B cell (primary cell): ENCODE measurements around the gene PLPP7. TPM values are rescaled to one million over a fixed set of nuclear protein-coding genes. Genes with fewer than 3 reads are reported as not detected.

Experiments
- ATAC-seq: fragments of 200-7000 bp; cut with Tn5 transposase; one replicate; pipeline ENCODE4 v1.10.0; 2021; ENCODE audit warnings: low read depth, mild to moderate bottlenecking, moderate number of reproducible peaks, moderate library complexity
- CTCF ChIA-PET: fragments of 350-600 bp; sonication (Branson Sonifier 250); formaldehyde crosslinking; loops from one replicate; lab custom pipeline; 2021; ENCODE audit warnings: antibody characterized with exemption, inconsistent platforms; lab: Charles Lee
- POLR2A ChIA-PET: fragments of 350-600 bp; sonication (Branson Sonifier 250); formaldehyde crosslinking; loops from one replicate; lab custom pipeline; 2021; ENCODE audit warnings: antibody characterized with exemption; lab: Charles Lee
- DNase-seq: peaks from one replicate; pipeline ENCODE4 v3.0.0; 2013
- H2AFZ ChIP-seq: 2 replicates; pipeline ENCODE4 v1.6.1; 2012; ENCODE audit warnings: mild to moderate bottlenecking, low read depth, low read length; ENCODE audit not compliant: insufficient read depth, poor library complexity, severe bottlenecking
- H3K27ac ChIP-seq, 2 donors: 1 replicate in 1 of 2; 2 replicates in 1 of 2; pipeline ENCODE4 v1.5.1; 2012 to 2013; ENCODE audit warnings: low read length in 2 of 2, mild to moderate bottlenecking in 2 of 2, moderate library complexity in 1 of 2
- H3K27me3 ChIP-seq, 4 experiments: fragments of 200-600 bp in 1 of 4; sonication (generic) in 1 of 4; replicated peaks in 1 of 4; 1 replicate in 2 of 4; 2 replicates in 2 of 4; pipeline versions ENCODE4 v1.6.1 to v1.7.0; 2013 to 2016; ENCODE audit warnings: low read length in 3 of 4, mild to moderate bottlenecking in 2 of 4, mixed read lengths in 1 of 4, moderate library complexity in 1 of 4; ENCODE audit not compliant: insufficient read depth in 4 of 4, control insufficient read depth in 3 of 4; ENCODE audit errors: control extremely low read depth in 1 of 4
- H3K36me3 ChIP-seq, 2 experiments: replicated peaks in 1 of 2; 1 replicate in 1 of 2; 2 replicates in 1 of 2; pipeline versions ENCODE4 v1.6.1 to v1.7.1; 2013; ENCODE audit warnings: low read length in 1 of 2; ENCODE audit not compliant: insufficient read depth in 2 of 2, control insufficient read depth in 1 of 2; ENCODE audit errors: control extremely low read depth in 1 of 2, extremely low read depth in 1 of 2
- H3K4me1 ChIP-seq, 2 donors: fragments of 200-600 bp in 1 of 2; sonication (generic) in 1 of 2; 1 replicate in 1 of 2; 2 replicates in 1 of 2; pipeline versions ENCODE4 v1.5.1 to v1.6.1; 2013 to 2017; ENCODE audit warnings: low read length in 2 of 2; ENCODE audit not compliant: control insufficient read depth in 2 of 2, insufficient read depth in 2 of 2
- H3K4me2 ChIP-seq: replicated peaks from 2 replicates; pipeline ENCODE3; 2012; ENCODE audit warnings: mild to moderate bottlenecking, low read depth, low read length; ENCODE audit not compliant: poor library complexity, severe bottlenecking
- H3K4me3 ChIP-seq, 5 experiments: fragments of 200-600 bp in 1 of 5; sonication (generic) in 1 of 5; 1 replicate in 3 of 5; 2 replicates in 2 of 5; pipeline versions ENCODE4 v1.5.1 to v1.7.0; 2011 to 2016; ENCODE audit warnings: low read length in 4 of 5, mild to moderate bottlenecking in 4 of 5, low read depth in 2 of 5, control low read depth in 1 of 5, moderate library complexity in 1 of 5; ENCODE audit not compliant: insufficient read depth in 1 of 5; ENCODE audit errors: control extremely low read depth in 1 of 5, extremely low read depth in 1 of 5
- H3K79me2 ChIP-seq: fragments of 200-600 bp; sonication (generic); one replicate; pipeline ENCODE4 v1.6.0; 2016; ENCODE audit warnings: low read length; ENCODE audit not compliant: control insufficient read depth, insufficient read depth
- H3K9ac ChIP-seq: fragments of 200-600 bp; sonication (generic); 2 replicates; pipeline ENCODE4 v1.6.1; 2017; ENCODE audit warnings: mild to moderate bottlenecking, low read length, moderate library complexity
- H3K9me3 ChIP-seq, 3 donors: one replicate each; pipeline versions ENCODE4 v1.6.1 to v1.7.1; 2013; ENCODE audit warnings: low read length in 2 of 3; ENCODE audit not compliant: control insufficient read depth in 2 of 3, insufficient read depth in 1 of 3; ENCODE audit errors: control extremely low read depth in 1 of 3
- H4K20me1 ChIP-seq: 2 replicates; pipeline ENCODE4 v1.6.0; 2012; ENCODE audit warnings: mild to moderate bottlenecking, low read length; ENCODE audit not compliant: insufficient read depth, control insufficient read depth, poor library complexity, severe bottlenecking
- H3K27ac Mint-ChIP-seq: one replicate; pipeline ENCODE4 v1.8.0; 2021; ENCODE audit warnings: mixed read lengths
- H3K27me3 Mint-ChIP-seq: one replicate; pipeline ENCODE4 v1.8.0; 2021; ENCODE audit warnings: mixed read lengths
- H3K4me1 Mint-ChIP-seq: one replicate; pipeline ENCODE4 v1.8.0; 2021; ENCODE audit warnings: mixed read lengths
- H3K4me3 Mint-ChIP-seq: one replicate; pipeline ENCODE4 v1.8.0; 2021; ENCODE audit warnings: mixed read lengths
- H3K9me3 Mint-ChIP-seq: one replicate; pipeline ENCODE4 v1.8.0; 2022; ENCODE audit warnings: mixed read lengths; ENCODE audit not compliant: insufficient read depth
- EZH2 ChIP-seq: IDR thresholded peaks from 2 replicates; pipeline ENCODE4 v1.6.1; 2012; ENCODE audit warnings: borderline replicate concordance, low read depth, mild to moderate bottlenecking, moderate library complexity, low read length; ENCODE audit not compliant: insufficient read depth, poor library complexity, severe bottlenecking
- WGBS: methylation state at CpG from one replicate; pipeline ENCODE4 v1.1.5; 2013; ENCODE audit warnings: missing lambda C conversion rate; ENCODE audit not compliant: insufficient coverage; 5-methylcytosine and 5-hydroxymethylcytosine counted together
- intact Hi-C: fragments of 100-400 bp; cut with micrococcal nuclease; formaldehyde crosslinking; loops from one replicate; pipeline ENCODE4 v1.10.0; 2022
- polyA plus RNA-seq: library from polyadenylated mRNA; depleted of rRNA; stranded (reverse); fragments of >200 nt; gene quantifications from 2 replicates; pipeline ENCODE4 v1.2.3, GENCODE V29; 2012
- total RNA-seq, 2 donors: library from RNA; stranded (reverse); fragments of 120-200 nt in 1 of 2; gene quantifications; 1 replicate in 1 of 2; 2 replicates in 1 of 2; pipeline versions ENCODE4 v1.2.3 to v1.2.4, GENCODE V29; 2013 to 2022
- TF ChIP-seq, protein P1 (sequence below): fragments of 200-600 bp; IDR thresholded peaks from one replicate; pipeline ENCODE4 v1.8.0; 2022; ENCODE audit warnings: antibody characterized with exemption, mild to moderate bottlenecking

Gene PLPP7
- total and polyA plus RNA-seq, 2 donors (not counting 1 experiment from before 2014, with no cell fraction given) = 0.57 to 2.0 TPM

DNA sequence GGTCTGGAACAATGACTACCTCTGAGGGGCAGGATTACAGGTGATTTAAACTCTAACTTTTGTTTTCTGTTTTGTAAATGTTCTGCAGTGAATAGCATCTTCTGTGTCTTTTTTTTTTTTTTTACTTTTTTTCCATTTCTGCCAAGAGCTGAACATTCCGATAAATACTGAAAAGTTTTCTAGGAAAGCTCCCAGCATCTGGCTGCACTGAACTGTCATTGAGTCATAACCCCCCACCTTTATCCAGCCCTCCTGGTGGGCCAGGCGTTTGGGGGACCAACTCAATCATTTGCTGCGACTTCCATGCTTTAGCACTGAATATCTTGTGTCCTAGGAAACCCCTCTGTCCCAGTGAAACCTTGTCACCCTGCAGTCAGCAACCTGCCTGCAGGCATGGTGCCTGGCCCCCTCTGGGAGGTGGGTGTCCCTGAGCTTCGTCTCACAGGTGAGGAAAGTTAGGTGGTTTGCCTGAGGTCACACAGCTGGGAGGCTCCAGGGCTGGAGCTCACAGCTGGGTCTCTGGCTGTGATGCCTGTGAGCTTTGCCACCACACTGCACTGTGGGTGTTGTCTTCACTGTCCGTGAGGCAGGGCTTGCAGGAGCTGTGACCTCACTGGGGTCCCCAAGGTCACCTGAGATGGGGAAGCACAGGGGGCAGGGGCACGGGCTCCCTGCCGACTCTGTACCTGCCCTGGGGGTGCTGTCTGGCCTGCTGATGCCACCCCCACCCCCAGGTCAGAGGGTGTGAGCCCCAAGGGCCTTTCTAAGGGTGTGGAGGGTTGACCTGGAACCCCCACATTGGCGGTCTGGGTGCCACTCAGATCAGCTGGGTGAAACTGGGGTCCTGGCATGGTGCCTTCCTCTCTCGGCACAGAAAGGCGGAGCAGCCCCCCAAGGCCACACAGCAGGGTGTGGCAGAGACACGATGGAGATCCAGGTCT is 14.1 kb downstream of the PLPP7 start:
- 88% methylated on average over 11 of the region's 11 CpGs for WGBS
- H3K4me3 Mint-ChIP-seq = no peak overlapping the region
- Histone ChIP-seq H3K4me3 (no peak overlapping the region), H3K27me3 (peaks cover 0 to 5% (median 0%) of the 10 kb centered on the region in 4 experiments), H3K9me3 (peaks cover 0 to 23% (median 3%) of the 10 kb centered on the region in 3 donors), H2AFZ (no peak overlapping the region), H3K36me3 (no peaks in the 10 kb centered on the region), H3K27ac (no peak overlapping the region), H3K9ac (no peak overlapping the region), H3K4me2 (no peak overlapping the region), H3K4me1 (peaks cover 9 to 17% of the 10 kb centered on the region in 2 donors), H4K20me1 (no peaks in the 10 kb centered on the region), H3K79me2 (no peaks in the 10 kb centered on the region)
- no peak overlapping the region for H3K27ac Mint-ChIP-seq
- peaks cover 3% of the 10 kb centered on the region for H3K4me1 Mint-ChIP-seq
- TF ChIP-seq, protein P1, sequence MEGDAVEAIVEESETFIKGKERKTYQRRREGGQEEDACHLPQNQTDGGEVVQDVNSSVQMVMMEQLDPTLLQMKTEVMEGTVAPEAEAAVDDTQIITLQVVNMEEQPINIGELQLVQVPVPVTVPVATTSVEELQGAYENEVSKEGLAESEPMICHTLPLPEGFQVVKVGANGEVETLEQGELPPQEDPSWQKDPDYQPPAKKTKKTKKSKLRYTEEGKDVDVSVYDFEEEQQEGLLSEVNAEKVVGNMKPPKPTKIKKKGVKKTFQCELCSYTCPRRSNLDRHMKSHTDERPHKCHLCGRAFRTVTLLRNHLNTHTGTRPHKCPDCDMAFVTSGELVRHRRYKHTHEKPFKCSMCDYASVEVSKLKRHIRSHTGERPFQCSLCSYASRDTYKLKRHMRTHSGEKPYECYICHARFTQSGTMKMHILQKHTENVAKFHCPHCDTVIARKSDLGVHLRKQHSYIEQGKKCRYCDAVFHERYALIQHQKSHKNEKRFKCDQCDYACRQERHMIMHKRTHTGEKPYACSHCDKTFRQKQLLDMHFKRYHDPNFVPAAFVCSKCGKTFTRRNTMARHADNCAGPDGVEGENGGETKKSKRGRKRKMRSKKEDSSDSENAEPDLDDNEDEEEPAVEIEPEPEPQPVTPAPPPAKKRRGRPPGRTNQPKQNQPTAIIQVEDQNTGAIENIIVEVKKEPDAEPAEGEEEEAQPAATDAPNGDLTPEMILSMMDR = no peak
- no peak for TF ChIP-seq EZH2
- peaks cover 5% of the 10 kb centered on the region for H3K27me3 Mint-ChIP-seq
- ChIA-PET CTCF (interaction anchor here (1.2 to 2.5 kb wide), 2 partner anchors 33 to 126 kb away, joined by 3 to 10 read pairs; no protein-coding TSS in a partner anchor), POLR2A (interaction anchor here (0.7 kb wide), 2 partner anchors 178 to 291 kb away, joined by 4 to 9 read pairs; no protein-coding TSS in a partner anchor)
- no peaks in the 10 kb centered on the region for H3K9me3 Mint-ChIP-seq
- DNase-seq (no peak), ATAC-seq (no peak)
- intact Hi-C loops = no loop called here
